ENCODE measurements around the gene BCL7C.

DNA sequence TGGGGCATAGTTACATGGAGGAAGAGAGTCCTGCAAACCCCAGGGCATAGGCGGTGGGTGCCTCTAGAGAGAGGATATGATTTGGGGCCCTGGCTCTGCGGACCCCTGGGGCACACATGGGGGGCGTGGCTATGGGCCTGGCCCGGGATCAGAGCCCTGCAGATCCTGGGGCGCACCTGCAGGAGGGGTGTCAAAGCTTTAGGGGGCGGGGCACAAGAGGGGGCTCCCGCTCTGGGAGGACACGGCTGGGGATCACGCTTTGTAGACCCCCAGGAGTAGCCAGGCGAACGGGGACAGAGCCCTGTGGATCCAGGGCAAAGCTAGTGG, 497 bp downstream of the BCL7C start:
- TF ChIP-seq, protein P1, sequence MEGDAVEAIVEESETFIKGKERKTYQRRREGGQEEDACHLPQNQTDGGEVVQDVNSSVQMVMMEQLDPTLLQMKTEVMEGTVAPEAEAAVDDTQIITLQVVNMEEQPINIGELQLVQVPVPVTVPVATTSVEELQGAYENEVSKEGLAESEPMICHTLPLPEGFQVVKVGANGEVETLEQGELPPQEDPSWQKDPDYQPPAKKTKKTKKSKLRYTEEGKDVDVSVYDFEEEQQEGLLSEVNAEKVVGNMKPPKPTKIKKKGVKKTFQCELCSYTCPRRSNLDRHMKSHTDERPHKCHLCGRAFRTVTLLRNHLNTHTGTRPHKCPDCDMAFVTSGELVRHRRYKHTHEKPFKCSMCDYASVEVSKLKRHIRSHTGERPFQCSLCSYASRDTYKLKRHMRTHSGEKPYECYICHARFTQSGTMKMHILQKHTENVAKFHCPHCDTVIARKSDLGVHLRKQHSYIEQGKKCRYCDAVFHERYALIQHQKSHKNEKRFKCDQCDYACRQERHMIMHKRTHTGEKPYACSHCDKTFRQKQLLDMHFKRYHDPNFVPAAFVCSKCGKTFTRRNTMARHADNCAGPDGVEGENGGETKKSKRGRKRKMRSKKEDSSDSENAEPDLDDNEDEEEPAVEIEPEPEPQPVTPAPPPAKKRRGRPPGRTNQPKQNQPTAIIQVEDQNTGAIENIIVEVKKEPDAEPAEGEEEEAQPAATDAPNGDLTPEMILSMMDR (IDR thresholded peaks at IDR 0.05), result no peak
- no peak for TF ChIP-seq POLR2A (IDR thresholded peaks at IDR 0.05)

All from testis (tissue), 2 donors.